ENCODE data around the gene ZMIZ1.

ZMIZ1 gene, protein sequence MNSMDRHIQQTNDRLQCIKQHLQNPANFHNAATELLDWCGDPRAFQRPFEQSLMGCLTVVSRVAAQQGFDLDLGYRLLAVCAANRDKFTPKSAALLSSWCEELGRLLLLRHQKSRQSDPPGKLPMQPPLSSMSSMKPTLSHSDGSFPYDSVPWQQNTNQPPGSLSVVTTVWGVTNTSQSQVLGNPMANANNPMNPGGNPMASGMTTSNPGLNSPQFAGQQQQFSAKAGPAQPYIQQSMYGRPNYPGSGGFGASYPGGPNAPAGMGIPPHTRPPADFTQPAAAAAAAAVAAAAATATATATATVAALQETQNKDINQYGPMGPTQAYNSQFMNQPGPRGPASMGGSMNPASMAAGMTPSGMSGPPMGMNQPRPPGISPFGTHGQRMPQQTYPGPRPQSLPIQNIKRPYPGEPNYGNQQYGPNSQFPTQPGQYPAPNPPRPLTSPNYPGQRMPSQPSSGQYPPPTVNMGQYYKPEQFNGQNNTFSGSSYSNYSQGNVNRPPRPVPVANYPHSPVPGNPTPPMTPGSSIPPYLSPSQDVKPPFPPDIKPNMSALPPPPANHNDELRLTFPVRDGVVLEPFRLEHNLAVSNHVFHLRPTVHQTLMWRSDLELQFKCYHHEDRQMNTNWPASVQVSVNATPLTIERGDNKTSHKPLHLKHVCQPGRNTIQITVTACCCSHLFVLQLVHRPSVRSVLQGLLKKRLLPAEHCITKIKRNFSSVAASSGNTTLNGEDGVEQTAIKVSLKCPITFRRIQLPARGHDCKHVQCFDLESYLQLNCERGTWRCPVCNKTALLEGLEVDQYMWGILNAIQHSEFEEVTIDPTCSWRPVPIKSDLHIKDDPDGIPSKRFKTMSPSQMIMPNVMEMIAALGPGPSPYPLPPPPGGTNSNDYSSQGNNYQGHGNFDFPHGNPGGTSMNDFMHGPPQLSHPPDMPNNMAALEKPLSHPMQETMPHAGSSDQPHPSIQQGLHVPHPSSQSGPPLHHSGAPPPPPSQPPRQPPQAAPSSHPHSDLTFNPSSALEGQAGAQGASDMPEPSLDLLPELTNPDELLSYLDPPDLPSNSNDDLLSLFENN

DNA sequence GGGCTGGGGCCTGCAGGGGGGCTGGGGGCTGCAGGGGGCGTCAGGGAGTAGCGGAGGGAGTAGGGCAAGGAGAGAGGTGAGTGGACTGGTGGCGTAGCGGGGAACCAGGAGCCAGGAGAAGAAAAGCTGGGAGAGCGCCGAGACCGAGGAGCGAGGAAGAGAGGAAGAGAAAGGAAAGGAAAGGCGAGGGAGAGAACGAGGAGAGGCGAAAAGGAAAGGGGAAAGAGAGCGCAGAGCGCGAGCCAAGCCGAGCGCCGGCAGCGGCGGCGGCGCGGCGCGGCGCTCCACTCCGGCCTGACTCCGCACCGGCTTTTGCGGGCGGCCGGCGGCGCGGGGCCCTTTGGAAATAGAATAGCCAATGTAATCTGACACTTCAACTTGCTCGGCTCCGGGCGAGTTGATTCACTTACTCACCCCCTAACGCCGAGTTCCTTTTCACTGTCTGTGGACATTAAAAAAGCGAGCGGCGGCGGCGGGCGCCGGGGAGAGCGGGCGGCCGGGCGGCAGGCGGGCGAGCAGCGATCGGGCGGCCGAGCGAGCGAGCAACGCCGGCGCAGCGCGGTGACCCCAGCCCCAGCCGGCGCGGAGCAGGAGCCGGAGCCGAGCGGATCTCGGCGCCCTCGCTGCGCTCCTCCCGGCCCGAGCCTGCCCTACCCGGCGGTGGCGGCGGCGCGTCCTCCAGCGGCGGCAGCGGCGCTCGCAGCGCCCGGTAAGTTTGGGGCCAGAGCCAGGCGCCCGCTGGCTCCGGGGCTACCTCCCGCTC is at the start of gene ZMIZ1:
ZMIZ1 (plus strand) TSS at position 405 of the 763 bp plus-strand sequence. CDS start 132,667 bp downstream, outside the sequence.
- peak within 1 kb of the TSS; percentile 93 for H3K27ac ChIP-seq
- TF ChIP-seq, protein P1, sequence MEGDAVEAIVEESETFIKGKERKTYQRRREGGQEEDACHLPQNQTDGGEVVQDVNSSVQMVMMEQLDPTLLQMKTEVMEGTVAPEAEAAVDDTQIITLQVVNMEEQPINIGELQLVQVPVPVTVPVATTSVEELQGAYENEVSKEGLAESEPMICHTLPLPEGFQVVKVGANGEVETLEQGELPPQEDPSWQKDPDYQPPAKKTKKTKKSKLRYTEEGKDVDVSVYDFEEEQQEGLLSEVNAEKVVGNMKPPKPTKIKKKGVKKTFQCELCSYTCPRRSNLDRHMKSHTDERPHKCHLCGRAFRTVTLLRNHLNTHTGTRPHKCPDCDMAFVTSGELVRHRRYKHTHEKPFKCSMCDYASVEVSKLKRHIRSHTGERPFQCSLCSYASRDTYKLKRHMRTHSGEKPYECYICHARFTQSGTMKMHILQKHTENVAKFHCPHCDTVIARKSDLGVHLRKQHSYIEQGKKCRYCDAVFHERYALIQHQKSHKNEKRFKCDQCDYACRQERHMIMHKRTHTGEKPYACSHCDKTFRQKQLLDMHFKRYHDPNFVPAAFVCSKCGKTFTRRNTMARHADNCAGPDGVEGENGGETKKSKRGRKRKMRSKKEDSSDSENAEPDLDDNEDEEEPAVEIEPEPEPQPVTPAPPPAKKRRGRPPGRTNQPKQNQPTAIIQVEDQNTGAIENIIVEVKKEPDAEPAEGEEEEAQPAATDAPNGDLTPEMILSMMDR (conservative IDR thresholded peaks at IDR 0.05): peak; percentile 59; the same call in 1 of the 2 replicates
- TF ChIP-seq ZFX (IDR thresholded peaks at IDR 0.05): 0 out of 2 replicates have a peak, but pooled peaks have one; percentile 24

DNA sequence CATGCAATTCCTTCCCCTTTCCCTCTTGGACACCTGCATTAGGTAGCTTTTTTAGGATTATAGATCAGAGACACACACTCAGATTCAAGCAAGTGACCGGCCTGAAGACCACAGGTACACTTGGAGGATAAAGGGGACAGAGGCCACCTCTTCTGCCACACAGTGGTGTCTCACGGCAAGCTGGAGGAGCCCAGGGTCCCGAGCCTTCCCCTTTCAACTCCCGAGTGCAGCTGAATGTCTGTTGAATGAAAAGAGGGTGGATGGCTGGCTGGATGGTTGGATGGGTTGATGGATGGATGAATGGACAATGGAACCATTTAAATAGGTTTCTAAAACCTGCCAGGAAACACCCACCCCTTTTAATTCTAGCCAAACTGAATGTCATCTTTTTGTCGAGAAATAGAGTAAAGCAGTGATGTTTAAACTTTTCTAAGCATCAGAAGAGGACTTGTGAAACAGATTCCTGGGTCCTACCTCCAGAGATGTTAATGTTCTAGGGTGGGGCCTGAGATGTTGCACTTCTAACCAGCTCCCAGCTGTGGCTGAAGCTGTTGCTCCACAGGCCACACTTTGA is 49.2 kb upstream of the ZMIZ1 start:
- TF ChIP-seq, protein P1 (conservative IDR thresholded peaks at IDR 0.05): no peak
- TF ChIP-seq ZFX (IDR thresholded peaks at IDR 0.05): no peak
- no peak overlapping the region for H3K27ac ChIP-seq

DNA sequence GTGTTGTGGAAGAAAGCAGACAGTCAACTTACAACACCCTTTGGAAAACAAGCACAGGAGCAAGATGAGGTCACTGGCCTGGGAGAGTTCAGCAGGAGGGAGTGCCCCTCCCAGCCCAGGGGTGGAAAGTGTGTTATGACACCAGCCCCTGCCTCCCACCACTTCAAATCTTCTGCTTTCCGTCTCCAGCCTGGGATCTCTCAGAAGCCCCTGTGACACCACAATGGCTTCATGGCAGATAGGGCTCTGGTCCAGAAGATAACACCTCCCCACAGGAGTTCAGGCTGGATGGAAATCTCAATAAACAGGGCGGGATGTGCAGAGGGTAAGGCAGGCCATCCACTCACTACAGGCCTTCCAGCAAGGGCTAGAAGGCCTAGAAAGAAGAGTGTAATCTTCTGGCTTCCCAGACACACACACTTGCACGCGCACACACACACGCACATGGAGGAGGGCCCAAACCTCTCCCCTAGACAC is 48.7 kb upstream of the ZMIZ1 start:
- TF ChIP-seq, protein P1 (conservative IDR thresholded peaks at IDR 0.05): no peak
- no peak for TF ChIP-seq ZFX (IDR thresholded peaks at IDR 0.05)
- H3K27ac ChIP-seq: no peak overlapping the region

DNA sequence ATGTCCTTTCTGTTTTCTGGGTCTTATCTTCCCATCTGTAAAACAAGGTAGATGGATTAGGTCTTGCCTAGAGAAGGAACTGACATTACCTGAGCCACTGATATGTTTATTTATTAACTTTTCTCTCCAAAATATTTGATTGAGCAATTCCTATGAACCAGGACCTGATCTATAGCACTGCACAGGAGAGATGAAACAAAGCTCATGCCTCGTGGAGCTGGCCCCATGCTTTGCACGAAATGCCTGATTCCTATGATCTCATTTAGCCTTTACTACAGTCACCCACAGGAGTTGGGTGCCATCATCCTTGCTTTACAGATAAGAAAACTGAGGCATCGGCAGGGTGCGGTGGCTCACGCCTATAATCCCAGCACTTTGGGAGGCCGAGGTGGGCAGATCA is 48.2 kb upstream of the ZMIZ1 start:
- no peak overlapping the region for H3K27ac ChIP-seq
- TF ChIP-seq ZFX (IDR thresholded peaks at IDR 0.05): no peak
- TF ChIP-seq, protein P1 (conservative IDR thresholded peaks at IDR 0.05): no peak

DNA sequence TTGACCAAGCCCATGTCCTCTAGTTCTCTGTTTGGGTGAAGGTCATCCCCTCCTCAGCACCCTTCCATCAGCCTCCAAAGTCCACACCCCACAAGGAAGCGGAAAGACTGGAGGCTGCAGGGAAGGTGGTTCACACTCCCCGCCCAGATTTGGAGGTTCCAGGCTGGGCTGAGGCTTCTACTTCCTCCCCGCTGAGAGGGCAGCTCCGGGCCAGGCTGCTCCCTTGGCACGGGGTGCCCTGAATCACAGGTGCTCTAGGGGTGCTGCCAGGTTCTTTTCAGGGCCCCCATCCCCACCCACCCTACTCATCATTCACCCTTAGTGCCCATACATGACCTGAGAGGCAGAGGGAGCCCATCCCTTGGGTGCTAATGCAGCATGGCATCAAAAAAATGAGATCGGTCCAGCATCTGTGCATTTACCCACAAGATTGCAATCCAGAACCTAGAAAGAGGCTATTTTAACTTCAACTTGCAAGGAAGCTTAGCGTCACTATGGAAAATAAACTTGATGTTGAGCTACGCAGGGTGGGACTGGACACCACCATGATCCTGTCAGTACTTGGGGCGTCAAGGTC is 47.3 kb upstream of the ZMIZ1 start:
- TF ChIP-seq, protein P1 (conservative IDR thresholded peaks at IDR 0.05): no peak
- TF ChIP-seq ZFX (IDR thresholded peaks at IDR 0.05): no peak

DNA sequence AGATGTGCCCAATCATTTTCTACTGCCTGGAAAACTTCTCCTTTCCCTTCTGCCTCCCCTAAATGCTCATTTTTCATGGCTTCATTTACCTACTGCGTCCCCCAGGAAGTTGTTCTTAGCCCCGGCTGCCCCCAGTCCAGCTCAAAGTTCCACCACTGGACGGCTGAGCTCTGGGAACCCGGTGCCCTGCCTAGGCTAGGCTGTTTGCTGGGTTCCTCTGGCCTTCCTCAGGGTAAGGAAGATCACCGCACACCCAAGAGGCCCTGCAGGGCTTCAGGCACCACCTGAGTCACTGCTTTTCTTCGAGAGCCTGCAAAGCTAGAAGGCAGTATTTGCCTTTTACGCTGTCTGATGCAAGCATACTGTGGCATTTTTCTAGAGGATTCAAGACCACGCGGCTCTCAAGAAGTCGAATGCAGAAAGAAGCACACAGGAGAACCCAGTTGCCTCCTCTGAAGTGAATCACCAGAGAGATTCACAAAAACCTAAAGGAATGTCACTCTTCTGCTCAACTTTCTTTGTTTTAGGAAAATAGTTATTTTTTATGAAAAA is 46.7 kb upstream of the ZMIZ1 start:
- TF ChIP-seq ZFX (IDR thresholded peaks at IDR 0.05): no peak
- TF ChIP-seq, protein P1 (conservative IDR thresholded peaks at IDR 0.05): no peak
- H3K27ac ChIP-seq: no peak overlapping the region

More for the DNA sequence above, 47.3 kb upstream of the ZMIZ1 start:
- no peak overlapping the region for H3K27ac ChIP-seq
